Caco-2 (cell line): ENCODE data around the gene SEPTIN10. TPM values are rescaled to one million over a fixed set of nuclear protein-coding genes. Genes with fewer than 3 reads are reported as not detected.

ENCODE experiments used
- BruUV-seq: library from RNA; stranded (reverse); fragments of 400-500 nt; replicated peaks from 2 replicates; lab custom pipeline; 2021; lab: Mats Ljungman, UMichigan
- CTCF ChIA-PET: fragments of 300-600 bp; sonication (Branson Sonifier 250); formaldehyde crosslinking; loops from one replicate; lab custom pipeline; 2022; ENCODE audit warnings: antibody characterized with exemption; lab: Charles Lee
- POLR2A ChIA-PET: fragments of 300-600 bp; sonication (Branson Sonifier 250); formaldehyde crosslinking; loops from one replicate; lab custom pipeline; 2022; ENCODE audit warnings: antibody characterized with exemption; lab: Charles Lee
- DNase-seq, 2 experiments: peaks; one replicate each; pipeline versions ENCODE4 v3.0.0 to v3.0.0-alpha.2; 2020 to 2022
- H3K27me3 ChIP-seq: replicated peaks from 2 replicates; pipeline ENCODE4 v1.6.0; 2011; ENCODE audit warnings: low read length; ENCODE audit not compliant: control insufficient read depth, insufficient read depth
- H3K36me3 ChIP-seq: 2 replicates; pipeline ENCODE4 v1.5.1; 2011; ENCODE audit warnings: low read length; ENCODE audit not compliant: control insufficient read depth, insufficient read depth
- H3K4me1 ChIP-seq: fragments of 250-450 bp; sonication (Bioruptor Pico); 2 replicates; pipeline ENCODE4 v1.5.1; 2020; ENCODE audit warnings: mild to moderate bottlenecking
- H3K4me3 ChIP-seq: 2 replicates; pipeline ENCODE4 v1.5.1; 2011; ENCODE audit warnings: low read depth, mild to moderate bottlenecking, control low read depth, low read length
- H3K9me3 ChIP-seq: fragments of 250-450 bp; sonication (Bioruptor Pico); 2 replicates; pipeline ENCODE4 v1.5.1; 2020; ENCODE audit warnings: mild to moderate bottlenecking, moderate library complexity
- H3K27ac Mint-ChIP-seq: one replicate; pipeline ENCODE4 v1.8.0; 2022; ENCODE audit warnings: mixed read lengths; ENCODE audit not compliant: unreplicated experiment
- H3K27me3 Mint-ChIP-seq: one replicate; pipeline ENCODE4 v1.8.0; 2022; ENCODE audit warnings: mixed read lengths; ENCODE audit not compliant: insufficient read depth, unreplicated experiment
- H3K36me3 Mint-ChIP-seq: one replicate; pipeline ENCODE4 v1.8.0; 2022; ENCODE audit warnings: mild to moderate bottlenecking, mixed read lengths; ENCODE audit not compliant: insufficient read depth, unreplicated experiment
- H3K4me1 Mint-ChIP-seq: one replicate; pipeline ENCODE4 v1.8.0; 2022; ENCODE audit warnings: low read depth, mixed read lengths; ENCODE audit not compliant: unreplicated experiment
- H3K4me3 Mint-ChIP-seq: one replicate; pipeline ENCODE4 v1.8.0; 2022; ENCODE audit warnings: mild to moderate bottlenecking, moderate library complexity, mixed read lengths; ENCODE audit not compliant: unreplicated experiment
- H3K9me3 Mint-ChIP-seq: one replicate; pipeline ENCODE4 v1.8.0; 2022; ENCODE audit warnings: mixed read lengths; ENCODE audit not compliant: unreplicated experiment
- CTCF ChIP-seq, 2 experiments: fragments of 200-600 bp in 1 of 2; IDR thresholded peaks; 1 replicate in 1 of 2; 2 replicates in 1 of 2; pipeline versions ENCODE4 v1.5.1 to v1.8.0; 2011 to 2022; ENCODE audit warnings: antibody characterized with exemption in 1 of 2, control low read depth in 1 of 2, inconsistent platforms in 1 of 2, low read depth in 1 of 2, low read length in 1 of 2, mild to moderate bottlenecking in 1 of 2, moderate library complexity in 1 of 2; ENCODE audit not compliant: insufficient read depth in 1 of 2, severe bottlenecking in 1 of 2, unreplicated experiment in 1 of 2
- intact Hi-C: fragments of 100-400 bp; cut with micrococcal nuclease; formaldehyde crosslinking; loops from one replicate; pipeline ENCODE4 v1.10.0; 2022; ENCODE audit not compliant: unreplicated experiment
- total RNA-seq: library from RNA; stranded (reverse); gene quantifications from 2 replicates; pipeline ENCODE4 v1.2.3, GENCODE V29; 2022

SEPTIN10 gene
- total RNA-seq, 1 experiment from 2014 or later, result 83.7 TPM

GRCh38 chr2:109535217-109535946, 78.4 kb downstream of the SEPTIN10 start:
- Histone ChIP-seq H3K36me3 (no peaks in the 10 kb centered on the region), H3K27me3 (no peaks in the 10 kb centered on the region), H3K9me3 (peaks cover 2% of the 10 kb centered on the region; the same call in 1 of the 2 replicates), H3K4me1 (peaks cover 18% of the 10 kb centered on the region), H3K4me3 (no peak overlapping the region)
- POLR2A ChIA-PET, result no interaction called here
- BruUV-seq, result no TSS peak
- Mint-ChIP-seq H3K4me3 (no peak overlapping the region), H3K27me3 (no peaks in the 10 kb centered on the region), H3K4me1 (peaks cover 8% of the 10 kb centered on the region), H3K36me3 (no peaks in the 10 kb centered on the region), H3K27ac (no peak overlapping the region), H3K9me3 (peaks cover 6% of the 10 kb centered on the region)
- no peak for DNase-seq
- intact Hi-C loops, result no loop called here
- no peak for TF ChIP-seq CTCF (IDR thresholded peaks at IDR 0.05; ENCODE audit: insufficient read depth in 1 of 2, low read depth in 1 of 2, low read length in 1 of 2, severe bottlenecking in 1 of 2, unreplicated experiment in 1 of 2)
- CTCF ChIA-PET, result no interaction called here

GRCh38 chr2:109533823-109534222, 79.9 kb downstream of the SEPTIN10 start:
- Mint-ChIP-seq H3K4me3 (no peak overlapping the region), H3K4me1 (peaks cover 15% of the 10 kb centered on the region), H3K36me3 (no peaks in the 10 kb centered on the region), H3K27ac (no peak overlapping the region), H3K27me3 (no peaks in the 10 kb centered on the region), H3K9me3 (peaks cover 6% of the 10 kb centered on the region)
- Histone ChIP-seq H3K36me3 (no peaks in the 10 kb centered on the region), H3K9me3 (peaks cover 2% of the 10 kb centered on the region; the same call in 1 of the 2 replicates), H3K4me3 (no peak overlapping the region), H3K27me3 (no peaks in the 10 kb centered on the region), H3K4me1 (peaks cover 25% of the 10 kb centered on the region)
- POLR2A ChIA-PET, result no interaction called here
- intact Hi-C loops, result no loop called here
- no peak for DNase-seq
- CTCF ChIA-PET, result interaction anchor here (0.8 kb wide), 1 partner anchor 202 kb away, joined by 3 read pairs; no protein-coding TSS in a partner anchor
- no TSS peak for BruUV-seq
- TF ChIP-seq CTCF (IDR thresholded peaks at IDR 0.05; ENCODE audit: insufficient read depth in 1 of 2, low read depth in 1 of 2, low read length in 1 of 2, severe bottlenecking in 1 of 2, unreplicated experiment in 1 of 2), result no peak

GRCh38 chr2:109532728-109533076, 81.1 kb downstream of the SEPTIN10 start:
- peaks cover 6% of the 10 kb centered on the region for H3K9me3 Mint-ChIP-seq
- H3K4me1 Mint-ChIP-seq, result peaks cover 20% of the 10 kb centered on the region
- no TSS peak for BruUV-seq
- DNase-seq, result no peak
- ChIA-PET POLR2A (no interaction called here), CTCF (interaction anchor here (0.8 to 0.9 kb wide), 2 partner anchors 23 to 203 kb away, joined by 3 read pairs; no protein-coding TSS in a partner anchor)
- peaks cover 30% of the 10 kb centered on the region for H3K4me1 ChIP-seq
- H3K36me3 Mint-ChIP-seq, result no peaks in the 10 kb centered on the region
- peaks cover 2% of the 10 kb centered on the region; the same call in 1 of the 2 replicates for H3K9me3 ChIP-seq
- H3K36me3 ChIP-seq, result no peaks in the 10 kb centered on the region
- TF ChIP-seq CTCF (IDR thresholded peaks at IDR 0.05; ENCODE audit: insufficient read depth in 1 of 2, low read depth in 1 of 2, low read length in 1 of 2, severe bottlenecking in 1 of 2, unreplicated experiment in 1 of 2), result no peak
- H3K4me3 ChIP-seq, result no peak overlapping the region
- intact Hi-C loops, result no loop called here
- H3K27me3 ChIP-seq, result no peaks in the 10 kb centered on the region
- no peak overlapping the region for H3K4me3 Mint-ChIP-seq
- no peaks in the 10 kb centered on the region for H3K27me3 Mint-ChIP-seq
- no peak overlapping the region for H3K27ac Mint-ChIP-seq
